H9 (cell line): ENCODE data around the gene IGSF9. TPM values are rescaled to one million over a fixed set of nuclear protein-coding genes. Genes with fewer than 3 reads are reported as not detected.

ENCODE experiments used
- DNase-seq: peaks from one replicate; pipeline ENCODE4 v3.0.0-alpha.2; 2017
- H2AFZ ChIP-seq: one replicate; pipeline ENCODE4 v1.6.1; 2013; ENCODE audit warnings: mild to moderate bottlenecking, low read length, control low read depth, moderate library complexity
- H2AK5ac ChIP-seq: 2 replicates; pipeline ENCODE4 v1.6.1; 2013; ENCODE audit warnings: low read length, control low read depth, mixed read lengths; ENCODE audit not compliant: insufficient read length
- H2BK120ac ChIP-seq: one replicate; pipeline ENCODE4 v1.6.1; 2013; ENCODE audit warnings: low read depth, mild to moderate bottlenecking, low read length, control low read depth, inconsistent platforms; ENCODE audit not compliant: poor library complexity, severe bottlenecking
- H2BK12ac ChIP-seq: 2 replicates; pipeline ENCODE4 v1.6.1; 2013; ENCODE audit warnings: low read length, control low read depth, mixed read lengths, low read depth; ENCODE audit not compliant: insufficient read length
- H2BK15ac ChIP-seq: 2 replicates; pipeline ENCODE4 v1.6.1; 2013; ENCODE audit warnings: low read depth, low read length, control low read depth
- H2BK20ac ChIP-seq: one replicate; pipeline ENCODE4 v1.6.1; 2013; ENCODE audit warnings: low read depth, mild to moderate bottlenecking, low read length, control low read depth, inconsistent platforms; ENCODE audit not compliant: poor library complexity, severe bottlenecking
- H2BK5ac ChIP-seq: 2 replicates; pipeline ENCODE4 v1.6.1; 2013; ENCODE audit warnings: low read length, control low read depth, mixed read lengths; ENCODE audit not compliant: insufficient read length
- H3K14ac ChIP-seq: 2 replicates; pipeline ENCODE4 v1.6.1; 2013; ENCODE audit warnings: low read length, control low read depth; ENCODE audit not compliant: insufficient read depth
- H3K18ac ChIP-seq: 2 replicates; pipeline ENCODE4 v1.6.1; 2013; ENCODE audit warnings: low read depth, mild to moderate bottlenecking, mixed read lengths, low read length, control low read depth; ENCODE audit not compliant: insufficient read length
- H3K23ac ChIP-seq: 2 replicates; pipeline ENCODE4 v1.6.1; 2013; ENCODE audit warnings: low read length, control low read depth, mixed read lengths, low read depth; ENCODE audit not compliant: insufficient read length
- H3K23me2 ChIP-seq: 2 replicates; pipeline ENCODE4 v1.6.1; 2013; ENCODE audit warnings: low read depth, mild to moderate bottlenecking, mixed read lengths, low read length, control low read depth; ENCODE audit not compliant: insufficient read length, poor library complexity, severe bottlenecking
- H3K27ac ChIP-seq: 2 replicates; pipeline ENCODE4 v1.5.1; 2013; ENCODE audit warnings: low read length, control low read depth, mixed read lengths, low read depth; ENCODE audit not compliant: insufficient read length
- H3K27me3 ChIP-seq: 2 replicates; pipeline ENCODE4 v1.6.1; 2013; ENCODE audit warnings: low read length, control low read depth, inconsistent platforms; ENCODE audit not compliant: insufficient read depth
- H3K4ac ChIP-seq: 2 replicates; pipeline ENCODE4 v1.6.1; 2013; ENCODE audit warnings: low read depth, mild to moderate bottlenecking, control low read depth, inconsistent platforms, low read length, moderate library complexity
- H3K4me1 ChIP-seq: 2 replicates; pipeline ENCODE4 v1.6.1; 2013; ENCODE audit warnings: low read length, control low read depth, inconsistent platforms; ENCODE audit not compliant: insufficient read depth
- H3K4me2 ChIP-seq: 2 replicates; pipeline ENCODE4 v1.6.1; 2013; ENCODE audit warnings: low read length, control low read depth, mixed read lengths; ENCODE audit not compliant: insufficient read length, insufficient read depth
- H3K56ac ChIP-seq: 2 replicates; pipeline ENCODE4 v1.6.1; 2013; ENCODE audit warnings: low read depth, mild to moderate bottlenecking, mixed read lengths, low read length, control low read depth; ENCODE audit not compliant: insufficient read length
- H3K79me1 ChIP-seq: 2 replicates; pipeline ENCODE4 v1.6.1; 2013; ENCODE audit warnings: low read depth, mild to moderate bottlenecking, moderate library complexity, low read length, control low read depth, inconsistent platforms; ENCODE audit not compliant: insufficient read depth, poor library complexity, severe bottlenecking
- H3K79me2 ChIP-seq: 2 replicates; pipeline ENCODE4 v1.6.1; 2013; ENCODE audit warnings: low read length, control low read depth, inconsistent platforms; ENCODE audit not compliant: insufficient read depth
- H3K9ac ChIP-seq: 2 replicates; pipeline ENCODE4 v1.6.1; 2013; ENCODE audit warnings: low read length, control low read depth, mixed read lengths; ENCODE audit not compliant: insufficient read length; ENCODE audit errors: extremely low read depth
- H3K9me3 ChIP-seq: one replicate; pipeline ENCODE4 v1.6.1; 2013; ENCODE audit warnings: low read depth, low read length, inconsistent platforms; ENCODE audit not compliant: control insufficient read depth
- H3T11ph ChIP-seq: one replicate; pipeline ENCODE4 v1.6.1; 2013; ENCODE audit warnings: mild to moderate bottlenecking, low read length, control low read depth, inconsistent platforms
- H4K20me1 ChIP-seq: one replicate; pipeline ENCODE4 v1.6.1; 2013; ENCODE audit not compliant: control insufficient read depth, insufficient read length, insufficient read depth
- H4K5ac ChIP-seq: 2 replicates; pipeline ENCODE4 v1.6.1; 2013; ENCODE audit warnings: low read depth, mild to moderate bottlenecking, mixed read lengths, low read length, control low read depth; ENCODE audit not compliant: insufficient read length
- H4K8ac ChIP-seq: replicated peaks from 2 replicates; pipeline ENCODE4 v1.6.1; 2013; ENCODE audit warnings: low read length, control low read depth, mixed read lengths, low read depth; ENCODE audit not compliant: insufficient read length
- H4K91ac ChIP-seq: 2 replicates; pipeline ENCODE4 v1.6.1; 2013; ENCODE audit warnings: low read depth, mild to moderate bottlenecking, moderate library complexity, mixed read lengths, low read length, control low read depth; ENCODE audit not compliant: insufficient read length
- H3K27ac Mint-ChIP-seq, 3 experiments: 2 replicates in 2 of 3; 3 replicates in 1 of 3; pipeline ENCODE4 v1.8.0; 2020 to 2021; ENCODE audit warnings: mixed read lengths in 3 of 3, mild to moderate bottlenecking in 1 of 3, moderate library complexity in 1 of 3
- H3K27me3 Mint-ChIP-seq: 2 replicates; pipeline ENCODE4 v1.8.0; 2021; ENCODE audit warnings: low read depth, mild to moderate bottlenecking, moderate library complexity, mixed read lengths
- H3K36me3 Mint-ChIP-seq, 3 experiments: 2 replicates in 2 of 3; 3 replicates in 1 of 3; pipeline ENCODE4 v1.8.0; 2020 to 2021; ENCODE audit warnings: low read depth in 3 of 3, mixed read lengths in 3 of 3; ENCODE audit not compliant: insufficient read depth in 1 of 3
- H3K4me1 Mint-ChIP-seq, 2 experiments: 2 replicates each; pipeline ENCODE4 v1.8.0; 2020; ENCODE audit warnings: mixed read lengths in 2 of 2
- H3K4me3 Mint-ChIP-seq, 2 experiments: 2 replicates in 1 of 2; 3 replicates in 1 of 2; pipeline ENCODE4 v1.8.0; 2020 to 2021; ENCODE audit warnings: mild to moderate bottlenecking in 2 of 2, mixed read lengths in 2 of 2, moderate library complexity in 1 of 2
- H3K9me3 Mint-ChIP-seq, 2 experiments: 2 replicates in 1 of 2; 3 replicates in 1 of 2; pipeline ENCODE4 v1.8.0; 2020; ENCODE audit warnings: mild to moderate bottlenecking in 2 of 2, mixed read lengths in 2 of 2, moderate library complexity in 1 of 2
- CTCF ChIP-seq: fragments of 200-600 bp; sonication (generic); conservative IDR thresholded peaks from 3 replicates; pipeline ENCODE4 v1.8.0; 2021; ENCODE audit warnings: antibody characterized with exemption, mild to moderate bottlenecking
- WGBS: extraction: QIAGEN DNeasy Blood & Tissue Kit; methylation state at CpG from one replicate; pipeline ENCODE4 v1.1.7; 2013; ENCODE audit warnings: missing lambda C conversion rate, low lambda C conversion rate, mixed read lengths; ENCODE audit not compliant: insufficient read length; ENCODE audit errors: extremely low coverage; 5-methylcytosine and 5-hydroxymethylcytosine counted together
- long read RNA-seq: library from polyadenylated mRNA; unstranded; transcript quantifications from one replicate; pipeline ENCODE4 v2.0.0, GENCODE V29; 2020
- total RNA-seq: library from RNA; stranded (reverse); gene quantifications from 2 replicates; pipeline ENCODE4 v1.2.1, GENCODE V29; 2021

Gene IGSF9
- total RNA-seq, result 11.3 and 12.3 TPM in 2 replicates
- long read RNA-seq, full-length matches to known transcripts, result 12 of 36 reads
- long read RNA-seq, partial matches to known transcripts, result 12 of 36 reads
- long read RNA-seq, other reads (novel, unspliced or antisense), result 12 of 36 reads

GRCh38 chr1:159945483-159946241 lies at the start of gene IGSF9:
Gene IGSF9 (minus strand): TSS chr1:159945613. CDS start chr1:159943454, 2,159 bp downstream.
- peaks cover 10% of the 10 kb centered on the region for H3K23me2 ChIP-seq
- H4K8ac ChIP-seq, result no peak within 1 kb of the TSS
- peak within 1 kb of the TSS; percentile 82; the same call in 1 of the 2 replicates for H3K14ac ChIP-seq
- no peaks in the 10 kb centered on the region for H3K79me2 ChIP-seq
- H3K4me1 ChIP-seq, result no peaks in the 10 kb centered on the region; the same call in 1 of the 2 replicates
- H3K27me3 ChIP-seq, result no peaks in the 10 kb centered on the region
- no peak within 1 kb of the TSS for H3T11ph ChIP-seq
- no peak within 1 kb of the TSS for H2BK120ac ChIP-seq
- no peak within 1 kb of the TSS for H4K5ac ChIP-seq
- H2BK20ac ChIP-seq, result no peak within 1 kb of the TSS
- Mint-ChIP-seq H3K27me3 (peaks cover 7% of the 10 kb centered on the region), H3K4me3 (peak within 1 kb of the TSS; percentile 77 to 92), H3K9me3 (no peaks in the 10 kb centered on the region), H3K36me3 (peaks cover 0 to 7% (median 0%) of the 10 kb centered on the region in 3 experiments; a peak in 4 of 7 replicates), H3K4me1 (peaks cover 29 to 53% of the 10 kb centered on the region in 2 experiments), H3K27ac (peak within 1 kb of the TSS; percentile 69 to 81 (median 78); a peak in 5 of 7 replicates)
- no peaks in the 10 kb centered on the region for H3K9me3 ChIP-seq
- H3K4me2 ChIP-seq, result peak within 1 kb of the TSS; percentile 87
- H4K91ac ChIP-seq, result no peak within 1 kb of the TSS
- WGBS, result no CpG with 5 or more reads among the region's 58 CpGs
- DNase-seq, result peak; percentile 97
- H3K9ac ChIP-seq, result peak within 1 kb of the TSS; percentile 35
- H2BK5ac ChIP-seq, result no peak within 1 kb of the TSS
- H2AFZ ChIP-seq, result no peak within 1 kb of the TSS
- no peaks in the 10 kb centered on the region for H4K20me1 ChIP-seq
- TF ChIP-seq CTCF, result peak; percentile 63
- no peak within 1 kb of the TSS for H2BK15ac ChIP-seq
- H3K23ac ChIP-seq, result no peak within 1 kb of the TSS
- H2AK5ac ChIP-seq, result no peak within 1 kb of the TSS
- no peak within 1 kb of the TSS for H2BK12ac ChIP-seq
- H3K79me1 ChIP-seq, result no peaks in the 10 kb centered on the region
- no peak within 1 kb of the TSS for H3K27ac ChIP-seq
- H3K4ac ChIP-seq, result no peak within 1 kb of the TSS
- H3K18ac ChIP-seq, result peak within 1 kb of the TSS; percentile 85
- H3K56ac ChIP-seq, result no peak within 1 kb of the TSS
